Measurements from ENCODE around the gene ZMYND19.
"Not testable (repeated sequence)": the region's sequence is repeated elsewhere in the genome, so short reads cannot be mapped to it uniquely, and the experiment has no call there.

Gene ZMYND19

DNA sequence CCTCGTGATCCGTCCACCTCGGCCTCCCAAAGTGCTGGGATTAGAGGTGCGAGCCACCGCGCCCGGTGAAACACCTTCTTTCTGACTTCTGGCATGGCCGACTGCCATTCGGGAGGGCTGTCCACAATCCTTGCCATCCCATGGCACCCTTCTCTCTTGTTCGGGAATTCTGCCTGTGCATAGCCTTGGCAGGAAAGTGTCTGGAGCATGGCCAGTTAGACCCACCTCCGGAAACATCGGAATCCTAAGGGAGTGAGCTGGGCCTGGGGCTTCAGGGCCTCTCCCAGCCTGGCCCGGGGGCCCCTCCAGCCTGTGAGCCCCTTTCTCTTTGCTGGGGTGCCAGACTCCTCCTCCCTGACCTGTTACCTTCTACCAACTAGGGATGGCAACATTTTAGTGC lies 13.6 kb upstream of the ZMYND19 start:
- TF ChIP-seq CTCF (IDR thresholded peaks at IDR 0.05; ENCODE audit: control extremely low read depth, extremely low read depth, low read depth, missing control alignments): no peak
- ChIA-PET POLR2A (no interaction called here), CTCF (no interaction called here)
- no peak for DNase-seq (ENCODE audit: extremely low spot score)

DNA sequence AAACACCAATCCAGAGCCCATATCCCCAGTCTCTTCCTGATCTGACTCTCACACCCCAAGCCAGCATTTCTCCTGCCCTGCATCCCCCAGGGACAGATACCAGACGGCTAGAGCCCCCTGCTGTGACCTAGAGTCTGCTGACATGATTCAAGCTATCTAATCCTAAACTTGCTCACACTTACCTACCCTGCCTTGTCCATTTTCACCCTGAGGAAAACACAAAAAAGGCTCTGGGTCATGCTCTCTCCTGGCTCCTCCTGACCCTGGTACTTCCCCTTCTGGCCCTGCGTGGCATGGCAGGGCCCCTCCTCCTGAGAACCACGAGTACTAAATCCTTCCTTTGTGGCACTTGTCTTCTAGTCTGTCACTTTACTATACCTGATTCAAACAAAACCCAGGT lies 12.3 kb upstream of the ZMYND19 start:
- DNase-seq (ENCODE audit: extremely low spot score): no peak
- CTCF ChIA-PET: interaction anchor here (0.7 kb wide), 1 partner anchor 70 kb away, joined by 3 read pairs; no protein-coding TSS in a partner anchor
- no peak for TF ChIP-seq CTCF (IDR thresholded peaks at IDR 0.05; ENCODE audit: control extremely low read depth, extremely low read depth, low read depth, missing control alignments)
- POLR2A ChIA-PET: no interaction called here

GRCh38 chr9:137598943-137599342 lies 8.6 kb upstream of the ZMYND19 start:
- ChIA-PET CTCF (interaction anchor here (0.9 to 1.7 kb wide), 3 partner anchors 11 to 20 kb away, joined by 3 to 4 read pairs (median 3); partner anchors contain the start of gene DPH7), POLR2A (no interaction called here)
- DNase-seq (ENCODE audit: extremely low spot score): no peak
- TF ChIP-seq CTCF (IDR thresholded peaks at IDR 0.05; ENCODE audit: control extremely low read depth, extremely low read depth, low read depth, missing control alignments): no peak

DNA sequence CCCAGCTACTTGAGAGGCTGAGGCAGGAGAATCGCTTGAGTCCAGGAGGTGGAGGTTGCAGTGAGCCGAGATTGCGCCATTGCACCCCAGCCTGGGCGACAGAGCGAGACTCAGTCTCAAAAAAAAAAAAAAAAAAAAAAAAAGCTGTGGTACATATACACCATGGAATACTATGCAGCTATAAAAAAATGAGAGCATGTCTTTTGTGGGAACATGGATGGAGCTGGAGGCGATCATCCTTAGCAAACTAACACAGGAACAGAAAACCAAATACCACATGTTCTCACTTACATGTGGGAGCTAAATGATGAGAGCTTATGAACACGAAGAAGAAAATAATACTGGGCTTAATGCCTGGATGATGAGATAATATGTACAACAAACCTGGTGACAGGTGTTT lies 6.3 kb upstream of the ZMYND19 start:
- DNase-seq (ENCODE audit: extremely low spot score); POLR2A ChIA-PET: not testable (repeated sequence)
- CTCF ChIA-PET: interaction anchor here (0.8 kb wide), 1 partner anchor 17 kb away, joined by 3 read pairs; no protein-coding TSS in a partner anchor

DNA sequence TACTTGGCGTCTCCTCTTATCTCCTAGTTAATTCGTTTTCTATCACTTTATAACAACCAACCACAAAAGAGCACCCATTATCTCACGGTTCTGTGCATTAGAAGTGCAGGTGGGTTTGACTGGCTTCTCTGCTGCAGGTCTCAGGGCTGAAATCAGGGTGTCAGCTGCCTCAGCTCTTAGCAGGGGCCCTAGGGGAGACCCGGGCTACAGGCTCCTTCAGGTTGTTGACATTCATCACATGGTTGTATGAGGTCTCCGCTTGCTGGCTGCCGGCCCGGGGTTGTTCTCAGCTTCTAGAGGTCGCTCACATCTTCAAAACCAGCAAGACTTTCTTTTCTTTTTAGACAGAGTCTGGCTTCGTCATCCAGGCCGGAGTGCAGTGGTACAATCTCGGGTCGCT lies 2.9 kb upstream of the ZMYND19 start:
- POLR2A ChIA-PET: no interaction called here
- CTCF ChIA-PET: interaction anchor here (8.3 kb wide), 1 partner anchor 14 kb away, joined by 74 read pairs; the partner anchor contains the start of gene DPH7
- TF ChIP-seq CTCF (IDR thresholded peaks at IDR 0.05; ENCODE audit: control extremely low read depth, extremely low read depth, low read depth, missing control alignments): no peak
- no peak for DNase-seq (ENCODE audit: extremely low spot score)

- TF ChIP-seq CTCF (IDR thresholded peaks at IDR 0.05; ENCODE audit: control extremely low read depth, extremely low read depth, low read depth, missing control alignments): no peak
- ChIA-PET CTCF (interaction anchor here (8.3 kb wide), 1 partner anchor 13 kb away, joined by 74 read pairs; the partner anchor contains the start of gene DPH7), POLR2A (no interaction called here)
- DNase-seq (ENCODE audit: extremely low spot score): no peak
Observed at GRCh38 chr9:137592767-137593166, 2.5 kb upstream of the ZMYND19 start.

DNA sequence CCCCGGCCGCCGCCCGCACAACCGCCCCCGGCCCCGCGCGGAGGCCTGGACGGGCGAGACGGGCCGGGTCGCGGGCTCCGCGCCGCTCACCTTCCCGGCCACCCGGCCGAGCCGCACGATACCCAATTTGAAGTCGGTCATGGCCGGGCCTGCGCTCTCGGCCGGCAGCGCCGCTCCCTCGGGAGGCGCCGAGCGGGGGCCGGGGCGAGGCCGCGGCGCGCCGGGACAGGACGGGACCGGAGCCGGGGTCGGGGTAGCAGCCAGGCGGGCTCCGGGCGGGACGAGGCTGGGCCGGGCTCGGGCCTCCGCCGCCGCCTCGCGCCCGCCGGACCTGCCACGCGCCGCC lies 216 bp downstream of the ZMYND19 start:
- ChIA-PET POLR2A (interaction anchor here (0.9 to 1.1 kb wide), 2 partner anchors 15 to 38 kb away, joined by 3 to 4 read pairs; partner anchors contain the start of gene MRPL41), CTCF (interaction anchor here (8.3 kb wide), 1 partner anchor 11 kb away, joined by 74 read pairs; the partner anchor contains the start of gene DPH7)
- TF ChIP-seq CTCF (IDR thresholded peaks at IDR 0.05; ENCODE audit: control extremely low read depth, extremely low read depth, low read depth, missing control alignments): no peak
- no peak for DNase-seq (ENCODE audit: extremely low spot score)

All from GM10248 (cell line).